ENCODE data around the gene ISLR.

The ISLR gene

DNA sequence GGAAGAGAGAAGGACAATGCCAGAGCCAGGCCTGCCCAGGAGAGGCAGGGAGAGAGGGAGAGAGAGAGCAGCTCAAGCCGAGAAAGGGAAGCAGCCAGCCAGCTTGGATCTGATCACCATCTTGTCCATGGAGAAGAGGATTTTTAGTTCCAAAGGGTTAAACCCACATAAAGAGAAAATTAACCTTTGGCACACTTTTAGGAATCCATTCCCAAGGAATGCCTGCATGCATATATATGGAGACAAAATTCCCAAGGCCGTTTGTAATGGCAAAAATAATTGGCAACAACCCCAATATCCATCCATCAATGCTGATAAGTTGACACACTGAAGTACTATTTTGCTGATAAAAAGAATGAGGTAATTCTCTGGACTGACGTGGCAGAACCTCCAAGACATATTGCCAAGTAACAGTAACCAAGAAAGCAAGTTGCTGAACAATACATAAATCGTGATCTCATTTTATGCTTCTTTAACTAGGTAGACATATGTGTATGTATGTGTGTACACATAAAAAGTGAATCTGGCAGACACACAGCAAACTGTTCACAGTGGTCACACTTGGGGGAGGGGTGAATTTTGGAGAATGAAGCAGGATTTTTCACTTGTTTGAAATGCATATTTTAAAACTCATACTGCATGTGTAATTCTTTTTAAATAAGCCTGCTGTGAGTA is 36.6 kb downstream of the ISLR start:
- H3K27me3 ChIP-seq (replicated peaks; ENCODE audit: control insufficient read depth, insufficient read depth, low read length): no peaks in the 10 kb centered on the region
- TF ChIP-seq, protein P1, sequence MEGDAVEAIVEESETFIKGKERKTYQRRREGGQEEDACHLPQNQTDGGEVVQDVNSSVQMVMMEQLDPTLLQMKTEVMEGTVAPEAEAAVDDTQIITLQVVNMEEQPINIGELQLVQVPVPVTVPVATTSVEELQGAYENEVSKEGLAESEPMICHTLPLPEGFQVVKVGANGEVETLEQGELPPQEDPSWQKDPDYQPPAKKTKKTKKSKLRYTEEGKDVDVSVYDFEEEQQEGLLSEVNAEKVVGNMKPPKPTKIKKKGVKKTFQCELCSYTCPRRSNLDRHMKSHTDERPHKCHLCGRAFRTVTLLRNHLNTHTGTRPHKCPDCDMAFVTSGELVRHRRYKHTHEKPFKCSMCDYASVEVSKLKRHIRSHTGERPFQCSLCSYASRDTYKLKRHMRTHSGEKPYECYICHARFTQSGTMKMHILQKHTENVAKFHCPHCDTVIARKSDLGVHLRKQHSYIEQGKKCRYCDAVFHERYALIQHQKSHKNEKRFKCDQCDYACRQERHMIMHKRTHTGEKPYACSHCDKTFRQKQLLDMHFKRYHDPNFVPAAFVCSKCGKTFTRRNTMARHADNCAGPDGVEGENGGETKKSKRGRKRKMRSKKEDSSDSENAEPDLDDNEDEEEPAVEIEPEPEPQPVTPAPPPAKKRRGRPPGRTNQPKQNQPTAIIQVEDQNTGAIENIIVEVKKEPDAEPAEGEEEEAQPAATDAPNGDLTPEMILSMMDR (IDR thresholded peaks at IDR 0.05; ENCODE audit: insufficient read depth, low read length, poor library complexity, severe bottlenecking): no peak
- H3K4me3 ChIP-seq (replicated peaks; ENCODE audit: low read depth, low read length): no peak overlapping the region
- H3K36me3 ChIP-seq (ENCODE audit: control insufficient read depth, insufficient read depth, low read length): no peaks in the 10 kb centered on the region
- no peak for DNase-seq (ENCODE audit: extremely low read depth, insufficient read length)

DNA sequence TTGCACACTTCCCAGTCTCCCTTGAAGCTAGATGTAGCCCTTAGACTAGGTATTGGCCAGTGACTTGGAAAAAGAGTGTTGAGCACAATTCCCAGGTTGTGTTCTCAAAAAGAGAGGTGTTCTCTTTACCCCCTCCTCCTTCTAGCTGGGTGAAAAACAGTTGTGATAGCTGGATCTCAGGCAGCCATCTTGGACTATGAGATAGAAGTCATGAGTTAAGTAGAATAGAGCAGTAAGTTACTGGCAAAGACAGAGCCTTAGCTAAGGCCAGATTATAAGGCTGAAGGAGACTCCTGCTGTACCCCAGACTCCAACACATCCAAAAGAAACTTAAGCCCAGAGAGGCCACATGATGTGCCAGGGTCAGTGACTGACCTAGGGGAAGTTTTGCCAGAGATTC is 37.2 kb downstream of the ISLR start:
- H3K27me3 ChIP-seq (replicated peaks; ENCODE audit: control insufficient read depth, insufficient read depth, low read length): no peaks in the 10 kb centered on the region
- TF ChIP-seq, protein P1 (IDR thresholded peaks at IDR 0.05; ENCODE audit: insufficient read depth, low read length, poor library complexity, severe bottlenecking): no peak
- DNase-seq (ENCODE audit: extremely low read depth, insufficient read length): no peak
- H3K36me3 ChIP-seq (ENCODE audit: control insufficient read depth, insufficient read depth, low read length): no peaks in the 10 kb centered on the region
- H3K4me3 ChIP-seq (replicated peaks; ENCODE audit: low read depth, low read length): no peak overlapping the region

DNA sequence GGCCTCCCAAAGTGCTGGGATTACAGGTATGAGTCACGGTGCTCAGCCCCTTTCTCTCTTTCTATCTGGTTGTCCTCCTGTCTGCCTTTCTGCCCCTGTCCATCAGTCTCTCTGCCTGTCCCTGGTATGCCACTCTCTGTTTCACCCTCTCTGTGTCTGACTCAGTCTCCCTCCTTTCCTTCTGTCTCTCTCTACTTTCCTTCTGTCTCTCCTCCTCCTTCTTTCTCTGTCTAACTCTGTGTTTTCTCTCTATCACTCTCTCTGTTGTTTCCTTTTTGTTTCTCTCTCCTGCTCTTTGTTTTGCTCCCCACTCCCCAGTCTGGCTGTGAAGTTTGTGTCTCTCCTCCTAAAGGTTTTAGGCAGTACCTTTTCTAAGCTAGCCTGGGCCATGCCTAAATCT is 38.1 kb downstream of the ISLR start:
- no peak for DNase-seq (ENCODE audit: extremely low read depth, insufficient read length)
- TF ChIP-seq, protein P1 (IDR thresholded peaks at IDR 0.05; ENCODE audit: insufficient read depth, low read length, poor library complexity, severe bottlenecking): no peak
- Histone ChIP-seq H3K4me3 (replicated peaks; ENCODE audit: low read depth, low read length) (no peak overlapping the region), H3K27me3 (replicated peaks; ENCODE audit: control insufficient read depth, insufficient read depth, low read length) (no peaks in the 10 kb centered on the region), H3K36me3 (ENCODE audit: control insufficient read depth, insufficient read depth, low read length) (no peaks in the 10 kb centered on the region)

DNA sequence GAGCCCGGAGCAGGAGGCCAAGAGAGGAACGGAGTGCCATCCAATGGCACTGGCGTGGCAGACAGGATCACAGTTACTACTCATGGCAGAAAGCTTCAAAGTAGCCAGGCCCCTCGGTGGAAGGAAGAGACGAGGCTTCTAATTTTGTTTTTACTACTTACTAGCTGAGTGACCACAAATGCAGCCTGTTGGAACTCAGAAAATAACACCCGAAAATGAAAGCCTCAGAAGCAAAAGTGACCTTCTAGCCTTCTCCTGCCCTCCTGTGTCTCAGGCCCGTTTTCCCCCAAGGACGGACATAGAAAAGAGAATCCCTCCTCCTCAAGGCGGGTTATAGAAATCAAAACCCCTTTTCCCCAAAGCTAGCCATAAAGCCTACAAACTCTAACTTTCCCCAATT is 39.0 kb downstream of the ISLR start:
- H3K27me3 ChIP-seq (replicated peaks; ENCODE audit: control insufficient read depth, insufficient read depth, low read length): no peaks in the 10 kb centered on the region
- TF ChIP-seq, protein P1 (IDR thresholded peaks at IDR 0.05; ENCODE audit: insufficient read depth, low read length, poor library complexity, severe bottlenecking): no peak
- no peaks in the 10 kb centered on the region for H3K36me3 ChIP-seq (ENCODE audit: control insufficient read depth, insufficient read depth, low read length)
- H3K4me3 ChIP-seq (replicated peaks; ENCODE audit: low read depth, low read length): no peak overlapping the region
- DNase-seq (ENCODE audit: extremely low read depth, insufficient read length): no peak

DNA sequence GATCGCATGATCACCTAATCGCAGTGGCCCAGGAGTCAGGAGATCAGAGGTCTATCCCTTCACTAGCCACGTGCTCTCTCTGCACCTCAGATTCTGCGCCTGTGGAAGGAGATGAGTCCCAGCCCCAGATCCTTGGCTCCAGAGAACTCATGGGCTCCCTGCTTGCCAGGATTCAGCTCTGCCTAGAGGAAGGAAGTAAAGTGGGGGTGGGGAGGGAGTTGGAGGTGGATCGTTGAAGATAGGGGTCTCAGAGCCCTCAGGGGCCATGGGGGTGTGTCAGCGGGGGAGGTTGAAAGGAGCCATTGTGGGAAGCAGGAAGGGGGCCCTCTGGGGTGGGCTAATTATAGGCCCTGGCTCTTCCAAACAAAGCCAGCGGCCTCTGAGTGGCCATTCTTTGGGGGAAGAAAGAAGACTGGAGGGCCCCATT is 40.4 kb downstream of the ISLR start:
- Histone ChIP-seq H3K27me3 (replicated peaks; ENCODE audit: control insufficient read depth, insufficient read depth, low read length) (no peaks in the 10 kb centered on the region), H3K4me3 (replicated peaks; ENCODE audit: low read depth, low read length) (no peak overlapping the region), H3K36me3 (ENCODE audit: control insufficient read depth, insufficient read depth, low read length) (no peaks in the 10 kb centered on the region)
- TF ChIP-seq, protein P1 (IDR thresholded peaks at IDR 0.05; ENCODE audit: insufficient read depth, low read length, poor library complexity, severe bottlenecking): no peak
- no peak for DNase-seq (ENCODE audit: extremely low read depth, insufficient read length)

Data from GM06990 (cell line).